Ascending aorta (tissue), 2 donors: ENCODE measurements around the gene NUDCD2. TPM values are rescaled to one million over a fixed set of nuclear protein-coding genes. Genes with fewer than 3 reads are reported as not detected.
"Not testable (repeated sequence)": the region's sequence is repeated elsewhere in the genome, so short reads cannot be mapped to it uniquely, and the experiment has no call there.

Experiments used
- DNase-seq, 2 donors: peaks; one replicate each; pipeline ENCODE4 v3.0.0-alpha.2; 2019; ENCODE audit warnings: low spot score in 2 of 2
- H3K27ac ChIP-seq, 2 donors: fragments of 200-600 bp; sonication (generic); one replicate each; pipeline ENCODE4 v1.5.1; 2016 to 2017; ENCODE audit warnings: mild to moderate bottlenecking in 1 of 2
- H3K27me3 ChIP-seq: fragments of 200-600 bp; sonication (generic); one replicate; pipeline ENCODE4 v1.5.1; 2017
- H3K36me3 ChIP-seq, 2 donors: fragments of 200-600 bp; sonication (generic); one replicate each; pipeline ENCODE4 v1.5.1; 2016
- H3K4me1 ChIP-seq, 2 donors: fragments of 200-600 bp; sonication (generic); one replicate each; pipeline ENCODE4 v1.5.1; 2016 to 2017; ENCODE audit warnings: mild to moderate bottlenecking in 1 of 2
- H3K4me3 ChIP-seq, 2 donors: fragments of 200-600 bp; sonication (generic); one replicate each; pipeline ENCODE4 v1.5.1; 2016 to 2017; ENCODE audit warnings: mild to moderate bottlenecking in 1 of 2
- H3K9me3 ChIP-seq, 2 donors: fragments of 200-600 bp; sonication (generic); one replicate each; pipeline ENCODE4 v1.5.1; 2016
- intact Hi-C: fragments of 100-400 bp; cut with DNase I; formaldehyde crosslinking; loops from one replicate; pipeline ENCODE4 v1.15.1; 2023
- total RNA-seq: library from RNA; depleted of rRNA; stranded (reverse); fragments of >200 nt; gene quantifications from one replicate; pipeline ENCODE4 v1.1.0, GENCODE V29; 2016
- TF ChIP-seq, protein P1 (sequence below), 3 experiments: fragments of 200-600 bp in 2 of 3; fragments of 450-650 bp in 1 of 3; sonication (generic) in 2 of 3; IDR thresholded peaks; one replicate each; pipeline ENCODE4 v1.5.1; 2016 to 2019; ENCODE audit warnings: antibody characterized with exemption in 3 of 3, mild to moderate bottlenecking in 1 of 3, moderate library complexity in 1 of 3

Gene NUDCD2
- total RNA-seq, 1 donor from 2014 or later, result 4.6 TPM

DNA sequence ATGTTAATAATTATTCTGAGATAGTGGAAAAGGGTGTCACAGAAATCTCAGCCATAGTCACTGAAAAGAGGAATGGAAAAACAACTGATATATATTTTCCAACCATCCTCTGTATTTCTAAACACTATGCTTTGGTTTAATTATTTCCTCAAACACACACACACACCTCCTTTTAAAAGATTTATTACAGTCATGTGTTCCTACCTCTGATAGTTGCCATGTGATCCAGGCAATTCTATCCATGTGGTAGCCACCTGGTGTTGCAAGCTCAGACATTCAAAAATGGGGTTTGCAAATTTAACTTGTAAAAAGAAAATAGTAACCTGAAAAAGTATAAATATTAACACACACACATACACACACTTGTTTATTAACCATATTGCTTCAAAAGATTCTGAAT lies 62.5 kb downstream of the NUDCD2 start:
- Histone ChIP-seq H3K27me3 (no peaks in the 10 kb centered on the region), H3K4me1 (no peaks in the 10 kb centered on the region), H3K4me3 (no peak overlapping the region), H3K27ac (no peak overlapping the region), H3K36me3 (no peaks in the 10 kb centered on the region), H3K9me3 (no peaks in the 10 kb centered on the region)
- TF ChIP-seq, protein P1, sequence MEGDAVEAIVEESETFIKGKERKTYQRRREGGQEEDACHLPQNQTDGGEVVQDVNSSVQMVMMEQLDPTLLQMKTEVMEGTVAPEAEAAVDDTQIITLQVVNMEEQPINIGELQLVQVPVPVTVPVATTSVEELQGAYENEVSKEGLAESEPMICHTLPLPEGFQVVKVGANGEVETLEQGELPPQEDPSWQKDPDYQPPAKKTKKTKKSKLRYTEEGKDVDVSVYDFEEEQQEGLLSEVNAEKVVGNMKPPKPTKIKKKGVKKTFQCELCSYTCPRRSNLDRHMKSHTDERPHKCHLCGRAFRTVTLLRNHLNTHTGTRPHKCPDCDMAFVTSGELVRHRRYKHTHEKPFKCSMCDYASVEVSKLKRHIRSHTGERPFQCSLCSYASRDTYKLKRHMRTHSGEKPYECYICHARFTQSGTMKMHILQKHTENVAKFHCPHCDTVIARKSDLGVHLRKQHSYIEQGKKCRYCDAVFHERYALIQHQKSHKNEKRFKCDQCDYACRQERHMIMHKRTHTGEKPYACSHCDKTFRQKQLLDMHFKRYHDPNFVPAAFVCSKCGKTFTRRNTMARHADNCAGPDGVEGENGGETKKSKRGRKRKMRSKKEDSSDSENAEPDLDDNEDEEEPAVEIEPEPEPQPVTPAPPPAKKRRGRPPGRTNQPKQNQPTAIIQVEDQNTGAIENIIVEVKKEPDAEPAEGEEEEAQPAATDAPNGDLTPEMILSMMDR (IDR thresholded peaks at IDR 0.05), result no peak
- DNase-seq, result no peak
- intact Hi-C loops, result no loop called here

DNA sequence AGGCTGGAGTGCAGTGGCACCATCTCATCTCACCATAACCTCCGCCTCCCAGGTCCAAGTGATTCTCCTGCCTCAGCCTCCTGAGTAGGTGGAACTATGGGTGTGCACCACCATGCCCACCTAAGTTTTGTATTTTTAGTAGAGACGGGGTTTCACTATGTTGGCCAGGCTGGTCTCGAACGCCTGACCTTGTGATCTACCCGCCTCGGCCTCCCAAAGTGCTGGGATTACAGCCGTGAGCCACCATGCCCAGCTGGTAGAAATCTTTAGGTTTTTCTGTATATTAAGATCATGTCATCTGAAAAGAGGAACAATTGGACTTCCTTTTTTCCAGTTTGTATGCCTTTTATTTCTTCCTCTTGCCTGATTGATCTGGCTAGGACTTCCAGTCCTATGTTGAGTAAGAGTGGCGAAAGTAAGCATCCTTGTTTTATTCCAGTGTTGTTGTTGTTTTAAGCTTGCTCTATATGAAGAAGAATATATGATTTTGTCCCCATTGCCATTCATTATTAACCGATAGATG lies 63.0 kb downstream of the NUDCD2 start:
- H3K27ac ChIP-seq, H3K27me3 ChIP-seq, H3K36me3 ChIP-seq, DNase-seq, H3K4me1 ChIP-seq, intact Hi-C loops, H3K4me3 ChIP-seq, H3K9me3 ChIP-seq: not testable (repeated sequence)

Other genes with a start within 250 kb of the NUDCD2 start
- gene CCNG1, start 22.5 kb downstream of the NUDCD2 start, total RNA-seq, result 20.5 TPM
- gene HMMR, start 530 bp upstream of the NUDCD2 start, total RNA-seq, result not detected
- 21.8 TPM for gene MAT2B, start 45.5 kb upstream of the NUDCD2 start, total RNA-seq